T-helper 1 cell treated with Interleukin-12 subunit alpha and Interleukin-12 subunit beta and Interleukin-4 antibody, amounts not matched to agents 30 ng/mL and 1 ng/mL, for 36 hours (primary cell): ENCODE data around the gene PPARG. TPM values are rescaled to one million over a fixed set of nuclear protein-coding genes. Genes with fewer than 3 reads are reported as not detected.

ENCODE experiments used
- intact Hi-C: fragments of 100-400 bp; cut with micrococcal nuclease; formaldehyde crosslinking; loops from one replicate; pipeline ENCODE4 v1.15.1; 2024
- total RNA-seq: library from RNA; stranded (reverse); gene quantifications from 2 replicates; pipeline ENCODE4 v1.2.3, GENCODE V29; 2022

Gene PPARG
- total RNA-seq, 1 donor from 2014 or later: 0.91 TPM

DNA sequence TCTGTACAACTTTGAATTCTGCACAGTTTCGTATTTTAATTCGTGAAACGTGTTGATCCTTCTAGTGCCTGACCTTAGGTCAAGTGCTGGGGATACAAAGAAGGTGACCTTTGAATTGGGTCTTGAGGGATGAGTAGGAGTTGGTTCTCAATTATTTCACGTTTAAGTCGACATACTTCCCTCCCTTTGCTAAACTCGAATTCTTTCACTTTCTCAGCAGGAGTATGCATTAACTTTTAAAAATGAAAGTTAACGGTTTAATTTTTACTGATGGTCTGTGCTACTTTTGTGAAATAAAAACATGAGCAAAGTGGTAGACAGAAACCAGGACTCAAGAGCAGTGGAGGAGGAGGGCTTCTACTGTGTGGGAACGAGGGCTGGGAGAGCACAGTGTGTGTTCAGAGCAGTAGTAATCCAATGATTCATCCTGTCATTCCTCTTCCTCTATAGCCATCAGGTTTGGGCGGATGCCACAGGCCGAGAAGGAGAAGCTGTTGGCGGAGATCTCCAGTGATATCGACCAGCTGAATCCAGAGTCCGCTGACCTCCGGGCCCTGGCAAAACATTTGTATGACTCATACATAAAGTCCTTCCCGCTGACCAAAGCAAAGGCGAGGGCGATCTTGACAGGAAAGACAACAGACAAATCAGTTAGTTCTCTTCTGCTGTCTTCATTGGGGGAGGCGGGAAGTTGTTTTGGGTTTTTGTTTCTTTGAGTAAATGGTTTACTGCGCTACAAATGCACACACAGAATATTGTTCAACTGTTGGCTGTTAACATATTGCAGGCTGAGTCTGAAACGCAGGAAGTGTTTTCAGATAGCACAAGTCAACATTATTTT lies 116.8 kb downstream of the PPARG start:
- intact Hi-C loops: no loop called here

DNA sequence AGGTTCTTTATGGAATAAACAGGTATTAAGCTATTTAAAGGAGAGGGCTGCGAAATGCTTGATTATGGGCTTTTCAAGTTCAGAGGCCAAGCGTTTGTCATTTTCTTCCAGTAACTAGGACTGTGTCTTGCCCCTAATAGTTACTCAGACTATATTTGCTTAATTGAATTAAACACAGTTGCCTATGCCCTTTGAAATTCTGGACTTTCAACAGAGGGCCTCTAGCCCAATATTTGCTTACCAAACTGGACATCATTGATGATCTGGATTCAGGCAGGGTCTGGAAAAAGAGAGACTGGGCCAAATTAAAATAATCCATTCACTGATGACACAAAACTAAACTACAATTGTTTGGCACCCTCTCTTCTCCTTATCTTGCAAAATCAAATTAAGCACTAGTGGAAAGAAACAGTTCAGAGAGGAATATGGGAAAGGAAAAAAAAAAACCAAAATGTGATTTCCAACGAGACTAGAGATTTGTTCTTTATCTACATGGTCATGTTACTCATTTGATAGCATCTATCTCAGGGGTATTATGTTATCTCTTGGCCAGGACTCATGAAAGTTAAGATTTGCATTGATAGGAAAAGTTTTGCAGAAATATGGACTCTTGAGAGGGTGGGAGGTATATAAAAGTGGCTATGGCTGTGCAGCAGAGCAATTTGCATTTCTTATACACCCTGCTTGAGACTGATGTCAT lies 120.3 kb downstream of the PPARG start:
- intact Hi-C loops: no loop called here

DNA sequence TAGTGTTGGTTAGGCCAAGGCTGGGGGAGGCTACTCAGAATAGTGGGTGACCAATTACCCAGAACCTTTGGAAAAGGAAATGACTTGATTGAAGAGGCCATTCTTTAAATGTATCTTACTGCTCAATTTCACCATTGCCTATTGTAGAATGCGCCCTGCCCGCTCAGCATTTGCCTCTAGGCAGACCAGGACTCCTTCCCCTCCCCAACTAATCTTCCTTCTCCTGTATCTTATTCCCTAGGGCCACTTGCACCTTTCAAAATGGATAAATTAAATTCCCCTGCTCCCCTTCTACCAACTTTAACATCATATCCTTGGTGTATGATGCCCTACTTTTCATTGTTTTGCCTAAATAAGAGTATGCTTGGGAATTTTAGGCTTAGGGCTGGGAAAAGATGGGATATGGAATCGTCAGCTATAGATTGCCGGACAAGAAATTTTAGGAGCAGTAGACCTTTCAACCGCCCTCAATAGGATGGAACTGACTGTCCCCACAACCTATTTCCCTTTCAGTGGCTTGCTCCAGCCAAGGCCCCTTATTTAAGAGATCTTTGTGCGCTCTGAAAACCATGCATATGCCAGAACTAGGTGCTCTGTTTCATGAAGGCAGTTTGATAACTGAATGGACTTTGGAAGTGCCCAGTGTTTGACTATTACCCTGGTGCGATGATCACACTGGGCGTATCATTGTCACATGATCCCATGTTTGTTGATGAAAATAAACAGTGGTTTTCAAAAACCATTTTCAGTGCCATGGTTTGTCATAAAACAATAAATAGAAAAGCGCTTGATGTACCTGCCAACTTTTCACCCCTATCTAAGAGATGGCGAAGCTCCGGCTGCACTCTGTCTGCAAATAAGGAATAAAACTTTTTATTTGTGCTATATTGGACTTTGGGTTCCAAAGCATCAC lies 121.1 kb downstream of the PPARG start:
- intact Hi-C loops: no loop called here

DNA sequence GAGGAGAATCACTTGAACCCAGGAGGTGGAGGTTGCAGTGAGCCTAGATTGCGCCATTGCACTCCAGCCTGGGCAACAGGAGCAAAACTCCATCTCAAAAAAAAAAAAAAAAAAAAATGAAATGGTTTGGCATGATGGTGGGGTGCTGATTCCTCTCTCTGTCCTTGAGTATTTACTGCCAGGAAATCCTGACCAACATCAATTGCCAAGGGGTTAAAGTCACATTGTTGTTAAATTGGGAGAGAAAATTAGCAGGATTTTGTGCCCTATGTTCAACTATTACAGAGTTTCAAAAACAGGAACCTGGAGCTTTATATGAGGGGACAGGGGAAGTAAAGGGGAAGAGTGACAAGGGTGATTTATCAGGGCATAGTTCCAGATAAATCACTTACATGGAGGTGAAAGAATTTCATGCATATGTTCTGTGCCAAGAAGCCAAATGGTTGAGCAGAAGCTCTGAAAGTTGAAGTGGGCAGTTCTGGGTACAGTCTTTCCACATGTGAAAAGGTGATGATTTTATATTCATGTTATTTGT lies 124.9 kb downstream of the PPARG start:
- intact Hi-C loops: no loop called here

DNA sequence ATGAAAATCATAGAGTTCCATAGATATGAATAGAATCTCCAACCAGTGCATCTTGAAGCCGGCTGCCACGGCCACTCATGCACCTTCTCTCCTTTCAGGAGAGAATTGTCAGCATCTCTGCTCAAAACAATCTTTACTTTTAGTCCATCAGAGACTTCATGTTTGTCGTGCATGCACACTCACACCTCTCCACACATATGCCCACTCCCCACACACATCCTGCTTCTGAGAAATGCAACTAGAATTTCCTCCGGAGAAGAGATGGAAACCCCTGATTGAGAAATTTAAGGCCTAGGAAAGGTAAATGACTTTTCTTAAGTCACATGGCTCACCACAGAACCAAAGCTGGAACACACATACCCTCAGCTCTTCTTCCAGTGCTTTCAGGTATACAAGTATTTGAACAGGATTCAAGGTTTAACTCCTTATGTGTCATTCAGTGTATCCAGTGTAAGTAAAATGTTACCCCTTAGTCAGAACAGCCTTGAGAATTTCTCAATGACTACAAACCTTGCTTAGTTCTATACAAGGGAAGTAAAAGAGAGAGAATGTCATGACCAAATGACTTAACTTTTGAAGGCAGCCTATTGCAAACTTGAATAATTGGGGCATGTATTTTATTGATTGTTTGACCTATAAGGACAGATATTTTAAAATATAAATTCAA lies 126.3 kb downstream of the PPARG start:
- intact Hi-C loops: no loop called here

DNA sequence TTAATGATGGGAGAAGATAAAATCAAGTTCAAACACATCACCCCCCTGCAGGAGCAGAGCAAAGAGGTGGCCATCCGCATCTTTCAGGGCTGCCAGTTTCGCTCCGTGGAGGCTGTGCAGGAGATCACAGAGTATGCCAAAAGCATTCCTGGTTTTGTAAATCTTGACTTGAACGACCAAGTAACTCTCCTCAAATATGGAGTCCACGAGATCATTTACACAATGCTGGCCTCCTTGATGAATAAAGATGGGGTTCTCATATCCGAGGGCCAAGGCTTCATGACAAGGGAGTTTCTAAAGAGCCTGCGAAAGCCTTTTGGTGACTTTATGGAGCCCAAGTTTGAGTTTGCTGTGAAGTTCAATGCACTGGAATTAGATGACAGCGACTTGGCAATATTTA lies 127.9 kb downstream of the PPARG start:
- intact Hi-C loops: no loop called here

DNA sequence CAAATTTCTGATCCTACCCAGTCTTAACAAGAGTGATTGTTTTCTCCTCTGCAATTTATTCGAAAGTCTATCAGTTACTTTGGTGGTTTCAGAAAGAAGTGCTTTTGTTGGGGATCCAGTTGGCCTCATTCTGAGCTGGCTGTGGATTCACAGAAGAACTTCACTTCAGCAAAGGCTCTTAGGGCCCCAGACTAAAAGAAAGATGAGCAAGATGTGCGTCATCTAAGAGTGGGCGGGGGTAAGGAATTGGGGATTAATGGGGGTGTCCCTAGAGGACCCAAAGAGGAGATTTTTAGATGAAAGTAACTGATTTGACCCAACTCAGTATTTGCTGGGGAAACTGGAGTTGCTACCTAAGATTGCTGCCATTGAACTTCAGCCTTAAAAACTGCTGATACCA lies 131.5 kb downstream of the PPARG start:
- intact Hi-C loops: no loop called here

DNA sequence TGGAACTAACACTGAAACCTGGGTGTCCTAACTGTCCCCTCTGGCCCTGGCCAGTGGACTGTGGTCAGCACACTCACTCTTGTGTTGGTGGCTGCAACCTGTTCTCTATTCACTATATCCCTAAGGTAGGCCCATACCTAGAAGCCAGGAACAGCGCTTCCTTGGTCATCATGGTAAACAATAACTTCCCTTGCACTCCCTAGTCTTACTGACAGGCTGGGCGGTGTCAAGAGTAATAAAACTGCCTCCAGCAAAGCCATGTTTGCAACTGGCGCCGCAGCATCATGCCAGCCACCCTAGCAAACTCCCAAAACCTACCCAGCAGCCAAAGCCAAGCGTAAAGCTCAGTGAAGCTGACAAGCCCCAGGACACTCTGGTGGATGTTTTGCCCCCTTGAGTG lies 132.3 kb downstream of the PPARG start:
- intact Hi-C loops: no loop called here

DNA sequence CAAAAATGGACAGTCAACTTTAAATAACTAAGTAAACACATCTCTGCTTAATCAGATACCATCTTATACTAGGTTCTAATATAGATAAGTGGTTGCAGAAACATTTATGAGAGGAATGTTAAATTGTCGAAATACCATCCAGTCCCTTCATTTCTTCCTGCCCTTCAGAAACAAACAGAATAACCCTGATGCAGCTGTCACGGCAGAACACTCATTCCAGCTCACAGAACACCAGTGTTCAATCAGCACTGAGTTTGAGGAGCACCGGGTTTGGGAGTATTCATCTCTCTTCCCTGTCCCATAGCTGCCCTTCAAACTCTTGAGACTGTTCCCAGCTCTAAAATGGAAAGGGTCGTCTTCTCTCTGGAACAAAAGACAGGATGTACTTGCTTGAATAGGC lies 134.3 kb downstream of the PPARG start:
- intact Hi-C loops: no loop called here

DNA sequence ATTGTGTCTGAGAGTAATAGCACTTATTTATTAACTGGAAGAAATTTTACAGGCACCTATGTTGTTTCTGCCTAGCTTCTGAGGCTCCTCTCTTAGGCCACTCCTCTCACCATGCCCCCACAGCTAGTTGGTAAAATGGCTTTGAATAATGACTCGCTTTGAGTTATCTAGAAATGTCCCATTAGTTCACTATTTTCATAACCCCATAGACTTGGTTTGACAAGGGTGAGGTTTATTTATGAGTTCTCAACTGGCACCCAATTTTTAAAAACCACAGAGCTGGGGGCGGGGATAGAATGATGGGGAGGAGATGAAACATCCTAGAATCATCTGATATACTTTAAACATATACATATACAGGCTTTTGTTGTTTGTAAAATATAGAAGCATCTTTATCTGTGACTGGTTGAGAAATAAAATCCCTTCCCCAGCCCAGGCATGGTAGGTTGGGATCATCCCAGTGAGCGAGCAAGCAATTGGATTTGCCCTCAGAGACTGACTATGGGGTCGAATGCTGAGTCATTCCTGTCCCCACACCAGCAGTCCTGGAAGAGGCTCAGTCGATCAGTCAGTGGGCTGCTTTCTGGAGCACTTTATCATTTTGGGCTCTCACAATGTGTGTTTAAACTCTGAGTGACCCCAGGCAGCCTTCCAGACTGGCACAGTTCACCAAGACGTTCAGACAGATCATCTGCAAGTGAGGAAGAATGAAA lies 135.2 kb downstream of the PPARG start:
- intact Hi-C loops: no loop called here

DNA sequence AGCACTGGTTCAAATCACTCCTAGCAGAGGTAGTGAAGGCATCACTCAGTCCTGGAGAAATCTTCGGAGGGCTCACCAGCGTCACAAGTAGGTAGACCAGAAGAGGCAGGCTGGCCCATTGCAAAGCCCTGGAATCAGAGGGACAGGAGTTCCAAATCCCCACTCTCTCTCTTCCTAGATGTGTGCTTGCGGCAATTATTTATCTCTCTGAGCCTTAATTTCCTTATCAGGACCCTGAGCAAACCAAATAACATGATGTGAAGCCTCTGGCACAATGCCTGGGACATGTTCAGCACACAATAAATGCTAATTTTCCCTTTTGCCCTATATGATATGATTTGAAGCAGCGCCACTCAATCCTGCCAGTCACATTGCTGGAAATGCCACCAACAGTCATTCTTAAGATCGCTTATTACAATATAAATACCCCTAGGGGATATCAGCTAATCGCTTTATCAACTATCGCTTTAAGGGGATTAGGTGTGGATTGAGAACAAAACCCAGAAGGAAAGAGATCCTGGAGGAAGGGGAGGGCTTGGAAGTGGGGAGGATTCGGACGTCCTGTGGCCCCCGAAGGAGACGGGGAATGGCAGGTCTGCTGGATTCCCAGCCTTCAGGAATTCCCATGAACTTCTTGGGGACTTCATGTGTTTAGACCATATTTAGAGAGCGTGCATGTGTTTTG lies 135.9 kb downstream of the PPARG start:
- intact Hi-C loops: no loop called here

DNA sequence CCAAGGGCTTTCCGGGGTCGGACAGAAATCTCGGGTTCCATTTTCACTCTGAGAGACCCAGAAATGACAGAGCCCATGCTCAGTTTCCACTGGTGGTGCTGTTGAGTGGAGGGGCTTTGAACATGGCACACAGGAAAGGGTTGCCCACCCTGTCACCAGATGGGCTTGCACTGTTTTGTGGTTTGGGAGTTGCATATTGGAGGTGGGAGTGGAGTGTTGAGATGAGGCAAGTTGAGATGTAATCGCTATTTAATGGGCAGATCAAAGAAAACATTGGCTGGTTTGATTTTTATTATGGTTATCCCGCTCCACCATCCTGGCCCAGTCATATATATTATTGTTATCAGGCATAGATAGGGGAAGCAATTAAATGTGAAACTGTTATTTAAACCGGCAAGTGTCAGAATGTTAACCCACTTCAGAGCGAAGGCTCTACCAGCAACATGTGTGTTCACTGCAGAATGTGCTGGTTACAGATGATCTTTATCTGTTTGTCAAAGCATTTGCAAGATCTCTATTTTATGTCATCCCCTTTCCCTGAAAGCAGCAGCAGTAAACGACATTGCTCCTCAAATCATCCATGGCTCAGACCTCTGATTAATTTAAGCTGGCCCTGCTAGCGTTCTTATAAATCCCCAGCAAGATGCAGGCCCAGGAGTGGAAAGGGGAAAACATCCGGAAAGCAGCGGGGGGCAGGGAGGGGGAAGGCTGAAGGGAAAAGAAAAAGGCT lies 137.1 kb downstream of the PPARG start:
- intact Hi-C loops: no loop called here

DNA sequence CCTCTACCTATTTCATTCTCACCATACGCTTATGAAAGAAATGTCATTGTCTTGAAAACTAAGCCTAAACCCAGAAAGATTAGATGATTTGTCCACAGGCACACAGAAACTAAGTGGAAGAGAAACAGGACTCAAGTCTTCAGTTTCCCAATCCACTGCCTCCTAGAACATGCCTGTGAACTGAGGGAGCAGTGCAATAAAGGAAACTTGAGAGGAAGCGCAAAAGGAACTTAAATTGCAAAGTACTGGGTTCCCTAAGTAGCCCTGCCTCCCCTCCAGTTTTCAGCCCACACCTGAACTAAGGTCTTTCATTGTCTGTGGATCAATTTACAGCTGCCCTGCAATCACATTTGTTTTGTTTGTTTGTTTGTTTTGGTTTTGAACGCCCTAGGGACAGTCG lies 138.7 kb downstream of the PPARG start:
- intact Hi-C loops: no loop called here

DNA sequence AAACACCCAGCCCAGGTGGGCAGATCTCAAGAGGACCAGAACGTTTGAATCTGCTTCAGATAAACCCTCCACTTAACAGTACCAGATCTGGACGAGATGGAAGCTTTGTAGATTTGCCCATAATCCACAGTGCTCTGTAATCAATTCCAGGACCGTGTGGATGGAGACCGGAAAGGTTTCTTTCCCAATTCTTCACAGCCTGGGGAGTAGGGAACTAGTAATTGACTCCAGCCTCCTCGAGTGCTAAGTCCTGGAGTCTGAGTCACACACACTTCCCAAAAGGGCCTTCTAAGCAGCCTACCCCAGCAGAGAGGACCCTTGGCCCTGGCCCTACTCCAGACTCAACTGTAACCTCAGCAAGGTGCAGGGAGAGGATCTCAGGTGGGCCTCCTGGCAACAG lies 139.3 kb downstream of the PPARG start:
- intact Hi-C loops: no loop called here

DNA sequence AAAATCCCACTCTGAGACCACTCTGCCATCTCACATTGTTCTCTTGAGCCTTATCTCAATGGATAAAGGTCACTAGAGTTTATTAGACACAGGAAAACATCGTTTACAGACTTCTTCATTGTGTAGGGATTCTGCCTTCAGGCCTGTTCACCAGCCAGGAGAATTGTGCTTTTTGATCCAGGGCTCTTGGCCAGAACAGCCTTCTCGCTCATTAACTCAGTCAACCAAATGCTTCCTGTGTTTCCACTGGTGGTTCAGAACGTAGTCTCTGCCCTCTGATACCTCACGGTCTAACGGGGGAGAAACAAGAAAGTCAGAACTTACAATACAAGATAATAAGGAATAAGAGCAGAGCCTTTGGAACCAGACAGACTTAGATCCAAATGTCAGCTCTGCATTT lies 141.2 kb downstream of the PPARG start:
- intact Hi-C loops: no loop called here

DNA sequence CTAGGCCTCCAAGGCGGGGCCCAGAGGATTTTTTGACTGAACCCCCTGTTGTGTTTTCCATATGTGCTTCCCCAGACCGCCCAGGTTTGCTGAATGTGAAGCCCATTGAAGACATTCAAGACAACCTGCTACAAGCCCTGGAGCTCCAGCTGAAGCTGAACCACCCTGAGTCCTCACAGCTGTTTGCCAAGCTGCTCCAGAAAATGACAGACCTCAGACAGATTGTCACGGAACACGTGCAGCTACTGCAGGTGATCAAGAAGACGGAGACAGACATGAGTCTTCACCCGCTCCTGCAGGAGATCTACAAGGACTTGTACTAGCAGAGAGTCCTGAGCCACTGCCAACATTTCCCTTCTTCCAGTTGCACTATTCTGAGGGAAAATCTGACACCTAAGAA lies 145.0 kb downstream of the PPARG start:
- intact Hi-C loops: no loop called here

DNA sequence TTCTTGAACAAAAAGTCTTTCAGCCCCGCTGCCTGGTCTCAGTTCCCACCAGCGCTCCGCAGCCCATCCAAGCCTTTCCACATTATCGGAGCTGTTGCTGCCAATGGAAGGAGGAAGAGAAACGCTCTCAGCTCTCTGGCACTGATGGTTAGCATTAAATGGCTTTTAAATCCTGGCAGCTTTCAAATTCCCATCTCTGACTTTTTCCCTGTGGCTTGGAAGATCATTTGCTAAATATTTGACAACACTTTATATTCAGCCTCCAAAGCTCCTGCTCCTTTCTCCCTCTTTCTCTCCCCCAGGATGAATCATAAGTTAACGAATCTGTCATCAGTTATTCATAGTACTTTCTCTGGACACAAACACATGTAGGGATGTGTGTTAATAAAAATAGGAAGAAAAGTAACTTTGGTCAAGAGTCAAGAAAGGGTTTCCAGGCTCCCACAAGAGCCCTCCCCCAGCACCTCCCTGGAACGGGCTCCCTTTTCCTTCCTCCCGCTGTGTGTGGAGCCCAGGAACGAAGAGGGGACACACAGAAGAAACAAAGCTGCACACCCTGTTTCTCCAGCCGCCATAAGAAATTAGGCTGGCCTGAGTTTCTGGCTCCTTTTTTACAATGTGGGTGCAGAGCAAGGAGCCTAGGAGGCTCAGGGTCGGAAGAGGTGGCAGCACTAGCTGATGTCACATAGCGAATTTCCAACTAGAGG lies 147.8 kb downstream of the PPARG start:
- intact Hi-C loops: no loop called here

DNA sequence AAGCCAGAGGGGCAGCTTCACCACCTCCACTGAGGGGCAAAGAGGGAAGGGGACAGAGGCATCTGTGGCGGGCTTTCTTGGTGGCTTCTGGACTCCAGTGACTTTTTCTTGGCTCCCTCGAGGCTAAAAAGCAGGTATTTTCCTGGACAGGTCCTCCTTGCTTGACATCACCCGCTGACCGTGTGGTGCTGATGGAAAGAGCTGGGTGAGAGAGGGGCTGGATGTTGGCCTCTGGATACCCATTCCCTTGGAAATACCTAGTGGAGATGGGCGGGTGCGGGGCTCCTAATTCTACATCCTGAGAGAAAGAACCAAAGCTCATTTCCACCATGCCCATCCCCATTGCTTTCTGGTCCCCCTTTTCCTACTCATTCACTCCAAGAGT lies 148.3 kb downstream of the PPARG start:
- intact Hi-C loops: no loop called here

DNA sequence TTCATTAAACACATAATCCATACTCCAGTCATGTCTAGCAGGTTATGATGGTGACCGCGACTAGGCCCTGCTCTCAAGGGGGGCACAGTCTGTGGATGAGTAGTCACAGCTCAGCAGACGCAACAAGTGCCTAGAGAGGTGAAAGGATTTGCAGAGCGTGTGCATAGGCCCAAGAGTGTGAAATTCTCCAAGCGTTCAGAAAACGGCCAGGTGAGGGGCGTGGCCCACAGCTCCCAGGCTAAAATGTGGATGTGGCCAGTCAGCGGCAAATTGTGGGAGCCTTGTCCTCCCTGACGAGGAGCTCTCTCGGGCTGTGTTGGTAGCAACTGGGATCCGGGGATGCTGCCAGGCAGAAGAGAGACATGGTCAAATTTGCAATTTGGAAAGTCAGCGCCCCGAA lies 149.0 kb downstream of the PPARG start:
- intact Hi-C loops: no loop called here
